Liver (tissue), 9 donors: ENCODE data around the gene PNPLA2. TPM values are rescaled to one million over a fixed set of nuclear protein-coding genes. Genes with fewer than 3 reads are reported as not detected.

ENCODE experiments used
- DNase-seq: peaks from one replicate; pipeline ENCODE4 v3.0.0-alpha.2; 2017; ENCODE audit warnings: low spot score
- H3K27ac ChIP-seq, 2 donors: one replicate each; pipeline ENCODE4 v1.7.0; 2013; ENCODE audit warnings: inconsistent platforms in 2 of 2, low read length in 2 of 2, control low read depth in 1 of 2, low read depth in 1 of 2, mild to moderate bottlenecking in 1 of 2
- H3K27me3 ChIP-seq, 4 donors: one replicate each; pipeline versions ENCODE4 v1.6.1 to v1.7.0; 2013; ENCODE audit warnings: low read length in 3 of 4, inconsistent platforms in 1 of 4, mild to moderate bottlenecking in 1 of 4, moderate library complexity in 1 of 4; ENCODE audit not compliant: control insufficient read depth in 4 of 4, insufficient read depth in 4 of 4
- H3K36me3 ChIP-seq, 4 donors: one replicate each; pipeline versions ENCODE4 v1.6.1 to v1.7.0; 2013; ENCODE audit warnings: low read length in 3 of 4, mild to moderate bottlenecking in 3 of 4, low read depth in 1 of 4, moderate library complexity in 1 of 4; ENCODE audit not compliant: control insufficient read depth in 4 of 4, insufficient read depth in 3 of 4
- H3K4me1 ChIP-seq, 4 donors: one replicate each; pipeline versions ENCODE4 v1.6.1 to v1.7.0; 2013; ENCODE audit warnings: low read length in 3 of 4, mild to moderate bottlenecking in 3 of 4, moderate library complexity in 1 of 4; ENCODE audit not compliant: control insufficient read depth in 4 of 4, insufficient read depth in 4 of 4
- H3K4me3 ChIP-seq, 3 donors: one replicate each; pipeline versions ENCODE4 v1.6.1 to v1.7.0; 2013; ENCODE audit warnings: low read length in 3 of 3, control low read depth in 1 of 3, low read depth in 1 of 3, mild to moderate bottlenecking in 1 of 3
- H3K9ac ChIP-seq, 2 donors: one replicate each; pipeline ENCODE4 v1.7.0; 2013; ENCODE audit warnings: low read length in 2 of 2, mild to moderate bottlenecking in 2 of 2, moderate library complexity in 2 of 2, control low read depth in 1 of 2, low read depth in 1 of 2
- H3K9me3 ChIP-seq, 4 donors: one replicate each; pipeline versions ENCODE4 v1.6.1 to v1.7.0; 2013; ENCODE audit warnings: low read length in 3 of 4; ENCODE audit not compliant: control insufficient read depth in 4 of 4
- CTCF ChIP-seq: fragments of 150-350 bp; IDR thresholded peaks from 2 replicates; pipeline ENCODE4 v1.5.1; 2017; ENCODE audit warnings: improper control_type of control experiment, low read depth, low read length; ENCODE audit not compliant: missing input control
- EGR1 ChIP-seq, 2 donors: IDR thresholded peaks; 2 replicates each; pipeline ENCODE4 v1.6.1; 2016 to 2018; ENCODE audit warnings: antibody characterized with exemption in 2 of 2, low read depth in 2 of 2
- FOXA1 ChIP-seq: IDR thresholded peaks from 2 replicates; pipeline ENCODE4 v1.6.1; 2016; ENCODE audit warnings: antibody characterized with exemption
- FOXA2 ChIP-seq: IDR thresholded peaks from 2 replicates; pipeline ENCODE4 v1.6.1; 2016; ENCODE audit warnings: antibody characterized with exemption
- HNF4A ChIP-seq, 2 donors: conservative IDR thresholded peaks; 2 replicates each; pipeline ENCODE4 v1.6.1; 2016; ENCODE audit warnings: antibody characterized with exemption in 2 of 2, mild to moderate bottlenecking in 2 of 2
- HNF4G ChIP-seq: IDR thresholded peaks from 2 replicates; pipeline ENCODE4 v1.6.1; 2016; ENCODE audit warnings: antibody characterized with exemption
- JUND ChIP-seq, 2 donors: IDR thresholded peaks; 2 replicates each; pipeline ENCODE4 v1.6.1; 2016; ENCODE audit warnings: antibody characterized with exemption in 2 of 2
- RAD21 ChIP-seq, 2 donors: IDR thresholded peaks; 2 replicates each; pipeline ENCODE4 v1.6.1; 2016; ENCODE audit warnings: antibody characterized with exemption in 2 of 2, mild to moderate bottlenecking in 2 of 2
- RXRA ChIP-seq, 2 donors: IDR thresholded peaks; 2 replicates each; pipeline ENCODE4 v1.6.1; 2017 to 2018; ENCODE audit warnings: antibody characterized with exemption in 2 of 2, mild to moderate bottlenecking in 1 of 2
- SP1 ChIP-seq: IDR thresholded peaks from 2 replicates; pipeline ENCODE4 v1.6.1; 2018; ENCODE audit warnings: antibody characterized with exemption, mild to moderate bottlenecking
- TAF1 ChIP-seq: conservative IDR thresholded peaks from 2 replicates; pipeline ENCODE4 v1.6.1; 2016; ENCODE audit warnings: antibody characterized with exemption, mild to moderate bottlenecking
- YY1 ChIP-seq: IDR thresholded peaks from 2 replicates; pipeline ENCODE4 v1.6.1; 2016; ENCODE audit warnings: antibody characterized with exemption, mild to moderate bottlenecking
- ZBTB33 ChIP-seq: IDR thresholded peaks from 2 replicates; pipeline ENCODE4 v1.6.1; 2016; ENCODE audit warnings: antibody characterized with exemption
- WGBS: extraction: QIAGEN DNeasy Blood & Tissue Kit; methylation state at CpG from one replicate; pipeline ENCODE4 v1.1.7; 2013; 5-methylcytosine and 5-hydroxymethylcytosine counted together
- polyA plus RNA-seq, 2 donors: library from polyadenylated mRNA; stranded (reverse) in 1 of 2; unstranded in 1 of 2; fragments of 200-250 nt in 1 of 2; fragments of >200 nt in 1 of 2; fragmentation: Nextera tagmentation in 1 of 2; extraction: Ambion mirVana in 1 of 2; gene quantifications; one replicate each; pipeline versions ENCODE4 v1.2.1 to v1.2.3, GENCODE V29; 2013 to 2015
- total RNA-seq, 2 donors: library from RNA; depleted of rRNA; stranded (reverse); fragments of >200 nt; gene quantifications; one replicate each; pipeline ENCODE4 v1.2.3, GENCODE V29; 2014
- TF ChIP-seq, protein P1 (sequence below): IDR thresholded peaks from 2 replicates; pipeline ENCODE4 v1.6.1; 2016; ENCODE audit warnings: antibody characterized with exemption
- TF ChIP-seq, protein P2 (sequence below): IDR thresholded peaks from 2 replicates; pipeline ENCODE4 v1.6.1; 2016; ENCODE audit warnings: antibody characterized with exemption, mild to moderate bottlenecking
- TF ChIP-seq, protein P3 (sequence below): IDR thresholded peaks from 2 replicates; pipeline ENCODE4 v1.6.1; 2016; ENCODE audit warnings: antibody characterized with exemption
- donor health status: healthy.
- donor health status: healthy.
- donor health status: healthy.
- donor health status: healthy.
- donor health status: healthy.

PNPLA2 gene
- total and polyA plus RNA-seq, 4 donors, result 13.7 to 58.9 (median 27.2) TPM

GRCh38 chr11:871472-871871 is 52.8 kb downstream of the PNPLA2 start:
- Histone ChIP-seq H3K27me3 (no peaks in the 10 kb centered on the region), H3K4me1 (peaks cover 0 to 2% (median 0%) of the 10 kb centered on the region in 4 donors), H3K36me3 (peaks cover 0 to 5% (median 0%) of the 10 kb centered on the region in 4 donors), H3K4me3 (no peak overlapping the region), H3K9me3 (no peaks in the 10 kb centered on the region), H3K27ac (no peak overlapping the region), H3K9ac (no peak overlapping the region)
- no peak for DNase-seq
- TF ChIP-seq EGR1 (IDR thresholded peaks at IDR 0.05; ENCODE audit: low read depth in 2 of 2) (no peak), RXRA (IDR thresholded peaks at IDR 0.05) (no peak), RAD21 (IDR thresholded peaks at IDR 0.05) (no peak), TAF1 (no peak), YY1 (no peak), ZBTB33 (no peak), FOXA1 (no peak), CTCF (no peak), HNF4G (no peak), HNF4A (conservative IDR thresholded peaks at IDR 0.05) (no peak)
- TF ChIP-seq, protein P1, sequence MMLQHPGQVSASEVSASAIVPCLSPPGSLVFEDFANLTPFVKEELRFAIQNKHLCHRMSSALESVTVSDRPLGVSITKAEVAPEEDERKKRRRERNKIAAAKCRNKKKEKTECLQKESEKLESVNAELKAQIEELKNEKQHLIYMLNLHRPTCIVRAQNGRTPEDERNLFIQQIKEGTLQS, result no peak
- 83% methylated on average over 9 of the region's 9 CpGs for WGBS

- no peak overlapping the region for H3K27ac ChIP-seq
- no peaks in the 10 kb centered on the region for H3K9me3 ChIP-seq
- H3K27me3 ChIP-seq, result no peaks in the 10 kb centered on the region
- no peak for DNase-seq
- no peak overlapping the region for H3K4me3 ChIP-seq
- no peak for TF ChIP-seq FOXA1
- H3K36me3 ChIP-seq, result peaks cover 0 to 5% (median 0%) of the 10 kb centered on the region in 4 donors
- H3K4me1 ChIP-seq, result peaks cover 3 to 10% (median 6%) of the 10 kb centered on the region in 4 donors
- WGBS, result 93% methylated on average over 9 of the region's 9 CpGs
- H3K9ac ChIP-seq, result no peak overlapping the region
Observed at GRCh38 chr11:872799-873198, 54.1 kb downstream of the PNPLA2 start.

DNA sequence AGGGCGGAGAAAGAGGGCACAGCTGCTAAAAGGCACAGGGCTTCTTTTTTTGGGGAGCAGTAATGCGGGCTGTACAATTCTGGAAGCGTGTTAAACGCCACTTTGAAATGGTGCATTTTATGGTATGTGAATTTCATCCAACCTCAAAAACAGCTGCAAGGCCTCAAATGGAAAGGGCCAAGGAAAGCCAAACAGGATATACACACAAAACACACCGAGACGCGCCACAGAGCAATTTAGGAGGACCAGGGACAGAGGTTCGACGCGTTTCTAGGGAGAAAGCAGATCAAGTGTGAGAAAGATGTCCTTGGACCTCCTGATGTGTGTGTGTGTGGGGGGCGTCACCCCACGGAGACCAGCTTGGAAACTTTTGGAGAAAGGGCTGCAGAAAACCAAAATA is 55.0 kb downstream of the PNPLA2 start:
- TF ChIP-seq RAD21 (IDR thresholded peaks at IDR 0.05) (no peak), FOXA1 (no peak), YY1 (no peak), RXRA (IDR thresholded peaks at IDR 0.05) (no peak), HNF4G (no peak), JUND (IDR thresholded peaks at IDR 0.05) (no peak), SP1 (no peak), ZBTB33 (no peak), EGR1 (IDR thresholded peaks at IDR 0.05; ENCODE audit: low read depth in 2 of 2) (no peak), HNF4A (conservative IDR thresholded peaks at IDR 0.05) (no peak), FOXA2 (no peak), TAF1 (no peak)
- TF ChIP-seq, protein P2, sequence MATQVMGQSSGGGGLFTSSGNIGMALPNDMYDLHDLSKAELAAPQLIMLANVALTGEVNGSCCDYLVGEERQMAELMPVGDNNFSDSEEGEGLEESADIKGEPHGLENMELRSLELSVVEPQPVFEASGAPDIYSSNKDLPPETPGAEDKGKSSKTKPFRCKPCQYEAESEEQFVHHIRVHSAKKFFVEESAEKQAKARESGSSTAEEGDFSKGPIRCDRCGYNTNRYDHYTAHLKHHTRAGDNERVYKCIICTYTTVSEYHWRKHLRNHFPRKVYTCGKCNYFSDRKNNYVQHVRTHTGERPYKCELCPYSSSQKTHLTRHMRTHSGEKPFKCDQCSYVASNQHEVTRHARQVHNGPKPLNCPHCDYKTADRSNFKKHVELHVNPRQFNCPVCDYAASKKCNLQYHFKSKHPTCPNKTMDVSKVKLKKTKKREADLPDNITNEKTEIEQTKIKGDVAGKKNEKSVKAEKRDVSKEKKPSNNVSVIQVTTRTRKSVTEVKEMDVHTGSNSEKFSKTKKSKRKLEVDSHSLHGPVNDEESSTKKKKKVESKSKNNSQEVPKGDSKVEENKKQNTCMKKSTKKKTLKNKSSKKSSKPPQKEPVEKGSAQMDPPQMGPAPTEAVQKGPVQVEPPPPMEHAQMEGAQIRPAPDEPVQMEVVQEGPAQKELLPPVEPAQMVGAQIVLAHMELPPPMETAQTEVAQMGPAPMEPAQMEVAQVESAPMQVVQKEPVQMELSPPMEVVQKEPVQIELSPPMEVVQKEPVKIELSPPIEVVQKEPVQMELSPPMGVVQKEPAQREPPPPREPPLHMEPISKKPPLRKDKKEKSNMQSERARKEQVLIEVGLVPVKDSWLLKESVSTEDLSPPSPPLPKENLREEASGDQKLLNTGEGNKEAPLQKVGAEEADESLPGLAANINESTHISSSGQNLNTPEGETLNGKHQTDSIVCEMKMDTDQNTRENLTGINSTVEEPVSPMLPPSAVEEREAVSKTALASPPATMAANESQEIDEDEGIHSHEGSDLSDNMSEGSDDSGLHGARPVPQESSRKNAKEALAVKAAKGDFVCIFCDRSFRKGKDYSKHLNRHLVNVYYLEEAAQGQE, result no peak
- TF ChIP-seq, protein P3, sequence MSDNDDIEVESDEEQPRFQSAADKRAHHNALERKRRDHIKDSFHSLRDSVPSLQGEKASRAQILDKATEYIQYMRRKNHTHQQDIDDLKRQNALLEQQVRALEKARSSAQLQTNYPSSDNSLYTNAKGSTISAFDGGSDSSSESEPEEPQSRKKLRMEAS, result no peak
- DNase-seq, result no peak
- H3K4me3 ChIP-seq, result no peak overlapping the region
- no peaks in the 10 kb centered on the region for H3K27me3 ChIP-seq
- no peak overlapping the region for H3K9ac ChIP-seq
- WGBS, result 76% methylated on average over 12 of the region's 12 CpGs
- H3K27ac ChIP-seq, result no peak overlapping the region
- H3K9me3 ChIP-seq, result no peaks in the 10 kb centered on the region
- peaks cover 3 to 10% (median 6%) of the 10 kb centered on the region in 4 donors for H3K4me1 ChIP-seq
- peaks cover 0 to 2% (median under 1%) of the 10 kb centered on the region in 4 donors for H3K36me3 ChIP-seq
